ENCODE data around the gene TAS2R40.

- TF ChIP-seq, protein P1, sequence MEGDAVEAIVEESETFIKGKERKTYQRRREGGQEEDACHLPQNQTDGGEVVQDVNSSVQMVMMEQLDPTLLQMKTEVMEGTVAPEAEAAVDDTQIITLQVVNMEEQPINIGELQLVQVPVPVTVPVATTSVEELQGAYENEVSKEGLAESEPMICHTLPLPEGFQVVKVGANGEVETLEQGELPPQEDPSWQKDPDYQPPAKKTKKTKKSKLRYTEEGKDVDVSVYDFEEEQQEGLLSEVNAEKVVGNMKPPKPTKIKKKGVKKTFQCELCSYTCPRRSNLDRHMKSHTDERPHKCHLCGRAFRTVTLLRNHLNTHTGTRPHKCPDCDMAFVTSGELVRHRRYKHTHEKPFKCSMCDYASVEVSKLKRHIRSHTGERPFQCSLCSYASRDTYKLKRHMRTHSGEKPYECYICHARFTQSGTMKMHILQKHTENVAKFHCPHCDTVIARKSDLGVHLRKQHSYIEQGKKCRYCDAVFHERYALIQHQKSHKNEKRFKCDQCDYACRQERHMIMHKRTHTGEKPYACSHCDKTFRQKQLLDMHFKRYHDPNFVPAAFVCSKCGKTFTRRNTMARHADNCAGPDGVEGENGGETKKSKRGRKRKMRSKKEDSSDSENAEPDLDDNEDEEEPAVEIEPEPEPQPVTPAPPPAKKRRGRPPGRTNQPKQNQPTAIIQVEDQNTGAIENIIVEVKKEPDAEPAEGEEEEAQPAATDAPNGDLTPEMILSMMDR (IDR thresholded peaks at IDR 0.05) = no peak
- no peak for TF ChIP-seq POLR2A (IDR thresholded peaks at IDR 0.05)
Observed at GRCh38 chr7:143216151-143216550, 5.7 kb upstream of the TAS2R40 start.

Measured in upper lobe of left lung (tissue), 4 donors.